ENCODE measurements around the gene RNF157.
A peak's percentile ranks its signal among the peaks of the same experiment; 100 is the strongest.
"Not testable (repeated sequence)": the region's sequence is repeated elsewhere in the genome, so short reads cannot be mapped to it uniquely, and the experiment has no call there.

The RNF157 gene

DNA sequence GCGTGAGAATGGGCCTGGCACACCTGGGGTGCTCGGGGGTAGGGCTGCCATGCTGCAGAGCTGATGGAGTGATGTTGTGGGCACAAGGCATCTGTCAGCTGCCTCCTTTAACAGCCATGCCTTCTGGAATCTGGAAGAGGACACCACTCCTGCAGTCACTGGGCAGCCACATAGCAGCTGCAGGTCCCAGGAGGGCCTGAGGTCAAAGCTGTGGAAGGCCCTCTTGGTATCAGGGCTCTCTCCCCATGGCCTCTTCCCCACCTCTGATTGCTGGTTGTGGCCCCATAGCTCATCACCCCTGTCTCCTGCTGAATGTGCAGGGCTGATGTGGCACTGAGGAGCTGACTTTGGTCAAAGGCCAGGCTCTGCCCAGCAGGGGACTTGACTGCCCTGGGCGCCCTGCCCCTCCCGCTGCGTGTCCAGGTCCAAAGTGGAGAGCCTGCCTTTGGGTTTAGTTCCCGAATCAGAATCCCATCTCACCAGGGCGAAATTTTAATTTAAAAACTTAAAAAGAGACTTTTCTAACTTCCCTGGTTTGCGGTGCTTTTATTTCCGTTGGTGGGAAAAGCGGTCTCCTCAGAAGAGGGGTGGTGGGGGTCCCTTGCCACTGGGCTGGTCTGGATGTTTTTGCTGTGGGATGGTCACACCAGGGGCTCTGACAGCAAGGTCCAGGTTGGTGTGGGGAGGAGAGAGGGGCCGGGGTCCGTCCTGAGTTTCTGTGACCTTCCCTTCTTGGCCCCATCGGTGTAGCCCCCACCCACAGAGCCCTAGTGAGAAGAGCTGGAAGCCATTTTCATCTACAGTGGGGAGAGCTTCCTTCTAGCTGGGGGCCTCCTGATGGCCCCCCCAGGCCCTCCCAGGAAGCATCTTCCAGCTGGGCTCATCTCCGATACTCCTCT, 30.7 kb upstream of the RNF157 start:
- no peak for DNase-seq (ENCODE audit: low spot score)

DNA sequence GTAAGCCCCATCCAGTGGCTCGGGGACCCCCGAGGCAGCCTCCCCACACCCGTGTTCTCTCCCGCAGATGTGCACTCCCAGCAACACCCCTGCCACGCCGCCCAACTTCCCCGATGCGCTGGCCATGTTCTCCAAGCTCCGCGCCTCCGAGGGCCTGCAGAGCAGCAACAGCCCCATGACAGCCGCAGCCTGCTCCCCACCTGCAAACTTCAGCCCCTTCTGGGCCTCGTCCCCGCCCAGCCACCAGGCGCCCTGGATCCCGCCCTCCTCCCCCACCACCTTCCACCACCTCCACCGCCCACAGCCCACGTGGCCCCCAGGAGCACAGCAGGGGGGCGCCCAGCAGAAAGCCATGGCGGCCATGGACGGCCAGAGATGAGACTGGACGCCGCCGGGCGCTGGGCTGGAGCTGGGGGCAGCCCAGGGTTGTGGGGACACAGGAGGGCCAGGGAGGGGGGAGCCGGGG, 29.9 kb upstream of the RNF157 start:
- DNase-seq (ENCODE audit: low spot score): no peak

DNA sequence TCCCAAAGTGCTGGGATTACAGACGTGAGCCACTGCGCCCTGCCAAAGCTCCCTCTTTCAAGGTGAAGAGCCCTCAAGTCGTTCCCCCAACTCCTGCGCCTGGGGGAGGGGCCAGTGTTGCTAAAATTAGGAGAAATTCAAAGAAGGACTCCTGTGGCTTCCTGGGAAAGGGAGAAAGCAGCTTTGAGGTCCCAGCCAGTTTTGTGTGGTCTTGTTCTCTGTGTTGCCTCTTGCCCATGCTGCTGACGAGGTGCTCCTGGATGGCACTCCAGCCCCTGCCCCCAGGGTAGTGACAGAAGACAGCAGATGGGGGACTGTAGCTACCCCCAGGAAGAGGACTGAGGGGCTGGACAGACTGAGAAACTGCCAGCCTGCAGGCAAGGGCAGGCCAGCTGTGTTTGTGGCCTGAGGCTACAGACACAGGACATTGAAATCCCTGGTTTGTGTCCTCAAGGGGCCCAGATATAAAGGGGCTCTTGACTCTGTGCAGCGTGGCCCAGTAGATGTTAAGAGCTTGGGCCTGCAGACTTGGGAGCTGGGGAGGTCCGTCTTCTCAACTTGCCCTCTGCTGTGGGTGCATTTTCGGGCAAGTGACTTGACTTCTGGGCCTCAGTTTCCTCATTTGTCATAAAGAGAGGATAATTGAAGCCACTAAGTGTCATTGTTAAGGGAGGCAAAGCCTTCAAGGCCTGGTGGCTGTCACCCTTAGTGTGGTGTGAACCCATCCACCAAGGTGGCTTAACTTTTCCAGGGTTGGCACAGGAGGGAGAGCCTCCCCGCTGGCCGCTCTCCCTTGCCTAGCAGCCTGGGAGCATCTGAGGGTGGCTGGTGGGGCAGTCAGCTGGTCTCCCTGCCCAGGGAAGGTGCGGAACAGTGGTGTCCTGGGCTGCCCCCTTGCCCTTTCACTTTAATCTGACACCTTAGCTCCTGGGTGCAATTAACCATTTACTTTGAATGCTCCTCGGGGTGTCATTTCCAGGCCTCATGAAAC, 29.0 kb upstream of the RNF157 start:
- DNase-seq (ENCODE audit: low spot score): no peak

DNA sequence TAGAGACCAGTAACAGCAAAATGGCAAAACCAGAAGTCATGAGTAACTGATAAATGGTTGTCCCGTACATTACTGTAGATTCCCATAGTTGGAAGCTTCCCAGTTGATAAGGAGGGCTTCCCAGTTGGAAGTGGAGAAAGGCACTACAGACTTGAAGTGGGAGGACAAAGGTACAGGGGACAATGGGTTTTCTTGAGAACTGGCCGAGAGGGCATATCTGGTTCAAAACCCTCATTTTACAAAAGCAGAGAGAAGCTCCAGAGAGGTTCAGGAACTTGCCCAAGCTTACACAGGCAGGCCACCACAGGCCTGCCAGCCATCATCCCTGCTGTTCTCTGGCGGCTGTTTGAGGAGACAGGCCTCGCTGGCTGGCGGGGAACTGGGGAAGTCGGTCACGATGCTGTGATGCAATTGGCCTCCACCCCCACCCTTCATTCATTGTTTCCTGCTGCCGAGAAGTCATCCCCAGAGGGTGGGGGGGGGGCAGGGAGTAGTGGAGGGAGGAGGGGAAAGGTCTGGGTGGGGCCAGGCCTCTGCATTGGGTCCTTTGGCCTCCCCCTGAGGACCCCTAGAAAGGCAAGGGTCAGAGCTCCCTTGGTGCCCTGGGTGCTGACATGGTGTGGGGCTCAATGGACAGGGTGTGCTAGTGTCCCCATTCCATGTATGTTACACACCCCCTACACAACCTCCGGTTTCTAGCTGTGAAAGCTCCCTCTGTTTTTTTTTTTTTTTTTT, 27.9 kb upstream of the RNF157 start:
- DNase-seq (ENCODE audit: low spot score): peak; percentile 83

GRCh38 chr17:76267581-76268001, 27.3 kb upstream of the RNF157 start:
- not testable (repeated sequence) for DNase-seq (ENCODE audit: low spot score)

DNA sequence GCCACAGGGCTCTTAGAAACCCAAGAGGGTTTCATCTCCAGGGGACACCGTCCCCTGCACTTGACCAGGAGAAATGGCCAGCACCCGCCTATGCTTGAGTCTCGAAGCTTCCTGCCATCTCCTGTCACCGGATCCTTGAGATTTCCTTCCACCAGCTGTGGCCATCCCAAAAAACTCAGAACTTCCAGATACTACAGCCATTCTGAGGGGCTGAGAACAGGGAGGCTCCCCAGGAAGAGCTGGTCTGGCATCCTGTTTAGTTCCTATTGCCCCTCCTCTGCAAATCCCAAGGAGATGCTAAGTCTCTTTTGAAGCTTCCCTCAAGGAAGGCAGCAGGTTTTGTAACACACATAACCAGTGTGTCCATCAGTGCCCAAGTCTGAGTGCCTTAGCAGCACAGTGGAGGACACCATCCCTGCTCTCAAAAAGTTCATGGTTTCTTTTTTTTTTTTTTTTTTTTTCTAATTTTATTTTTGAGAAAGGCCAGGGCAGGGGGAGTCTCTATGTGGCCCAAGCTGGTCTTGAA, 26.8 kb upstream of the RNF157 start:
- peak; percentile 3 for DNase-seq (ENCODE audit: low spot score)

DNA sequence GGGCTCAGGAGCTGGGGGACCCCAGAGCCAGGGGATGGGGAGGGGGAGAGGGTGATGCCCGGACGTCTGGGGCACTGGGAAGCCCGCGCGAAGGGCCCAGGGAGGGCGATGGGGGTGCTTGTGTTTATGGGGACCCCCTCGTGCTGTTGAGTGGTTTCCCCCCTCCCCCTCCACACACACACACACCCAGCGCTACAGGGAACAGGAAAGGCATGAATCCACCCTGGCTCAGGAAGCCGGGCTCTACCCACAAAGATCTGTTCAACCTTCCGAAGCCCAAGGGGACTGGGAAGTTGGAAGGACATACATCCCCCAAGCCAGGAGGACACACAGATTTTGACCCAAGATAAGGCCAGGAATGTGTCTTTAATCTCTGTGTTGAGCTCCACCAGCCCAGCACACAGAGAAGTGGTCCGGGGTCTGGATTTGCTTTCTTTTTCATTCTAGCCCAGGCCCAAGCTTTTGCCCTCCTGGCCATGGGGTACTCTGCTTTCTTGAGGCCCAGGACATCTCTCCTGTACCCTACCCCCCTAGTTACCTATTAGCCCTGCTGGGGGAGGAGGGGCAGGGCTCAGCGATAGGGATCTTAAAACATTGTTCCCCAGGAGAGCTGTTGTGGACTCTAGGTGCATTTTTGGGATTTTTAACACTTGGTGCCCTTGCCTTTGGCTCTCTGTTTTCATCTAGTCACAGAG, 26.1 kb upstream of the RNF157 start:
- DNase-seq (ENCODE audit: low spot score): peak; percentile 39

- peak; percentile 75 for DNase-seq (ENCODE audit: low spot score)
Measured at GRCh38 chr17:76265624-76266243, 25.4 kb upstream of the RNF157 start.

DNA sequence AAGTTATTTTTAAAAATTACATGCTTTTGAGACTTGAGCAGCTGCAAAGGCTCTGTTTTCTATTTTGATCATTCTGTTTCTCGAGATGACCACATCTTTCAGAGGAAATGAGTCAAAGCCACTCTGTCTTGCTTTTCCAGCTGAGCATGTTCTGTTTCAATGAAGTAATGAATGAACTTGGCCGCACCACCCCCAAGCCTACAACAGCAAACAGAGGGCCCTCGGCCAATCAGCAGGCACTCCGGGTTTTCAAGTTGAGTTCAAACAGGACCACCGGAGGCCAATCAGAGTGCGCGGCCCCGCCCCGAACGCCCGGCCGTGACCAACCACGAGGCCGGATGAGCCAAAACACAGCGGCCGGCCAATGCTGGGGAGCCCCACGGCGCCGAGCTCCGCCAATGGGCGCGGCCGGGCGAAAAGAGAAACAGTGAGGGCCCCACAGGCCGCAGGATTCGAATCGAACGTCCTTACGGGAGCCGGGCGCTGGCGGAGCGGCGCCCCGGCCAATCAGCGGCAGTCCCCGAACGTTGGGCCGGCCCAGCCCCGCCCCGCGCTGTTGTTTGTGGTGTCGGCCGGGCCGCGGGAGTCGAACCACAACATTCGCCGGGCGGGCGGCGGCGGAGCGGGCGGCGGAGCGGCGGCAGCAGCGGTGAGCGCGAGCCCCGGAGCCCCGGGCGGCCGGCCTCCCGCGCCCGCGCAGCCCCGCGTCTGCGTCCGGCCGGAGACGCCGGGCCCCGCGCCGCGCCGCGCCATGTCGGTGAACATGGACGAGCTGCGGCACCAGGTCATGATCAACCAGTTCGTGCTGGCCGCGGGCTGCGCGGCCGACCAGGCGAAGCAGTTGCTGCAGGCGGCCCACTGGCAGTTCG, 24.7 kb upstream of the RNF157 start, which contains the start of gene UBALD2:
TSS of gene UBALD2 (plus strand) at position 594 of the 869 bp plus-strand sequence. CDS start at position 752, 158 bp downstream.
- peak; percentile 100 for DNase-seq (ENCODE audit: low spot score)

DNA sequence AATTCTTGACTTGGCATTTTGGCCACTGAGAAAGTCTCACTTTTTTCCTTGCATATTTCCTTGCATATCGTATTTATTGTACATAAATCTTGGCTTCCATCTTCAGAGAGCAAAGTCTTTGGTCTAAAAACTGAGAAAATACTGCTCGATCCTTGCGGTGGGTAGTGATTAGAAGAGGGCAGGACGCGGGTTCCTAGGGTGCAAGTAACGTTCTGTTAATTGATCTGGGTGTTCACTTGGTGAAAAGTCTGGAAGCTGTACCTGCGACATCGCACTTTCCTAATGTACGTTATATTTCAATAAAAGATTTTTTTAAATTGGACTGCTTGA, 24.1 kb upstream of the RNF157 start:
- DNase-seq (ENCODE audit: low spot score): no peak

DNA sequence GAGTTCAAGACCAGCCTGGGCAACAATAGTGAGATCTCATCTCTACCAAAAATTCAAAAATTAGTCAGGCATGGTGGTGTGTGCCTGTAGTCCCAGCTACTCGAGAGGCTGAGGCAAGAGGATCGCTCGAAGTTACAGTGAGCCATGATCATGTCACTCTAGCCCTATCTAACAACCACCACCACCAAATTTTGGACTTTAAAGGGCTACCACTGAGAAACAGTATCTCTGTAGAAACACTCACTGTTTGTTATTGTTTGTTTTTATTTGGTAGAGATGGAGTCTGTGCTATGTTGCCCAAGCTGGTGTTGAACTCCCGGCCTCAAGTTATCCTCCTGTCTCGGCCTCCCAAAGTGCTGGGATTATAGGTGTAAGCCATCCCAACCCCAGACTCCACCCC, 23.6 kb upstream of the RNF157 start:
- no peak for DNase-seq (ENCODE audit: low spot score)

DNA sequence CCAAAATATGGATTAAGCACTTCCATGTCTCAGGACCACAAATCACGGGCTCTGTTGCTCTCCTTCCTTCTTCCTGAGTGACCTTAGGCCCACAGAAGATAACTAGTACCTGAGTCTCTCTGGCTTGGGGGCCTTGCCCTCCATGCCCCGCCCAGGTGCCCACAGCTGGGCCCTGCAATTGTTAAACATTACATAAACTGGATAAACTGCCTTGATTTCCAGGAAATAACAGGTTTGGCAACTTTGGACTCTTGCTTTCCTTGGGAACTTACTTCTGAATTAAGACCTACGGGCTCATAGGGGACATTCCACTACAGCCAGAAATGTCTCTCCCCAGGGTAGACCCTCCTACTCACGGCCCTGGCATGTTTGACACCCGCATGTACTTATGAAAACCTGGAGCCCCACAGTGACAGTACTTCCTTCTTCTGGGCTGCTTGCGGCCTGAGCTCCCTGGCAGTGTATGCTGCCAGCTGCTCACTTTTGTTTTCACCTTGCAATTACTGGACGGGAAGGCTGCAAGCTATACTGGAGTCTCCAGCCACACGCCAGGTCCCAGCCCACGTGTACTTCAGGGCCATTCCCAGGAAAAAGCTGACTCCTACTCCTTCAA, 22.5 kb upstream of the RNF157 start:
- DNase-seq (ENCODE audit: low spot score): no peak

DNA sequence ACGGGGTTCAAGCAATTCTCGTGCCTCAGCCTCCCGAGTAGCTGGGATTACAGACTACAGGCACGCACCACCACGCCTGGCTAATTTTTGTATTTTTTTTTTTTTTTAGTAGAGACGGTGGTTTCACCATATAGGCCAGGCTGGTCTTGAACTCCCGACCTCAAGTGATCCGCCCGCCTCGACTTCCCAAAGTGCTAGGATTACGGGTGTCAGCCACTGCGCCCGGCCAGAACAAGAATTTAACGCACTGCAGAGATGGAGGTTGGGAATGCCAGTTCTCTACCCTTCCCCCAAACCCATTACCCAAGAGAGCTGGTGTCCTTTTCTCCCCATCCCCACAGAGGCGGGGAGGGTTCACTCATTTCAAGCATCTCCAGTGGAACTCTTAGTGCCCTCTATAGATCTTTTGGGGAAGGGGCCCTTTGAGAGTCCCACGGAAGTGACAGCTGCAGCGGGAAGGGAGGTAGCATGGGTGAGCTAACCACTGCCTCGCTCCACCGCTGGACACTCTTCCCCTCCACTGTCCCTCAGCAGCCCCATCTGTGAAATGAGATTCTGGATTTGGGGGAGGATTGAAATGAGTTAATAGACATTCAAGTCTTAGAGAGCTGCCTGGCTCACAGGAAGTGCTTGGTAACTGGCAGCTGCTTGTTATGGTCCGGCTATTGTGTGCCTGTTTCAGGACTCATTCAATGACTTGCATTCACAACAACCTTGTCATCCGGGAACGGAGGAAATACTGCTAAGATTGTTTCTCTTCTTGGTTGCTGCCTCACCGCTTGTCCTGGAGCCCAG, 21.3 kb upstream of the RNF157 start:
- no peak for DNase-seq (ENCODE audit: low spot score)

DNA sequence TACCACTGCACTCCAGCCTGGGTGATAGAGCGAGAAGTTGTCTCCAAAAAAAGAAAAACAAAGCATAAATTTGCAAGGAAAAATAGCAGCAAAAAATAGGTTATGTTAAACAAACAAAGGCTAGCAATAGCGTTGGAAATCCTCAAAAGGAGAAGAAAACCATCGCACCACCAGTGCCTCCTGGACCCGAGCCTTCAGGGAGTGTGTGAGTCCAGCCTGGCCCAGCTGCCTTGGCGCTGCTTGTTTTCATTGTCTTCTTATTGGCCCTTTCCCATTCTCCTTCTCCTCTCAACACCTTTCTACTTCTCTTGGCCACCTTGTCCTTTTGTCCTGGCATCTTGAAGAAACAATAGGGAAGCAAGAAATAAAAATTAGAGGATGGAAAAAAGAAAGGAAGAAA, 20.4 kb upstream of the RNF157 start:
- no peak for DNase-seq (ENCODE audit: low spot score)

DNA sequence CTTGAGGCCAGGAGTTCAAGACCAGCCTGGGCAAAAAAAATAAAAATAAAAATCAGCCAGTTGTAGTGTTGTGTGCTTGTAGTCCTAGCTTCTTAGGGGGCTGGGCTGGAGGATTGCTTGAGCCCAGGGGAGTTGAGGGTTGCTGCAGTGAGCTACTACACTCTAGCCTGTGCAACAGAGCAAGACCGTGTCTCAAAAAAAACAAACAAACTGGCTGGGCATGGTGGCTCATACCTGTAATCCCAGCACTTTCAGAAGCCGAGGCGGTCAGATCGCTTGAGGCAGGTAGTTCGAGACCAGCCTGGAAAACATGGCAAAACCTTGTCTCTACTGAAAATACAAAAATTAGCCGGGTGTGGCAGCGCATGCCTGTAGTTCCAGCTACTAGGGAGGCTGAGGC, 19.9 kb upstream of the RNF157 start:
- DNase-seq (ENCODE audit: low spot score): no peak

DNA sequence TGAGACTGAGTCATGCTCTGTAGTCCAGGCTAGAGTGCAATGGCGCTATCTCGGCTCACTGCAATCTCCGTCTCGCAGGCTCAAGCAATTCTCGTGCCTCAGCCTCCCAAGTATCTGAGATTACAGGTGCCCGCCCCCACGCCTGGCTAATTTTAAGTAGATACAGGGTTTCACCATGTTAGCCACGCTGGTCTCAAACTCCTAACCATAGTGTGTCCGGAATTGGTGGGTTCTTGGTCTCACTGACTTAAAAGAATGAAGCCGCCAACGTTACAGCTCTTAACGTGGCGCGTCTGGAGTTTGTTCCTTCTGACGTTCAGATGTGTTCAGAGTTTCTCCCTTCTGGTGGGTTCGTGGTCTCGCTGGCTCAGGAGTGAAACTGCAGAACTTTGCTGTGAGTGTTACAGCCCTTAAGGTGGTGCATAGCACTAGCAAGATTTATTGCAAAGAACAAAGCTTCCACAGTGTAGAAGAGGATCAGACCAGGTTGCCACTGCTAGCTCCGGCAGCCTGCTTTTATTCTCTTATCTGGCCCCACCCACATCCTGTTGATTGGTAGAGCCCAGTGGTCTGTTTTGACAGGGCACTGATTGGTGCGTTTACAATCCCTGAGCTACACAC, 16.2 kb upstream of the RNF157 start:
- not testable (repeated sequence) for DNase-seq (ENCODE audit: low spot score)

DNA sequence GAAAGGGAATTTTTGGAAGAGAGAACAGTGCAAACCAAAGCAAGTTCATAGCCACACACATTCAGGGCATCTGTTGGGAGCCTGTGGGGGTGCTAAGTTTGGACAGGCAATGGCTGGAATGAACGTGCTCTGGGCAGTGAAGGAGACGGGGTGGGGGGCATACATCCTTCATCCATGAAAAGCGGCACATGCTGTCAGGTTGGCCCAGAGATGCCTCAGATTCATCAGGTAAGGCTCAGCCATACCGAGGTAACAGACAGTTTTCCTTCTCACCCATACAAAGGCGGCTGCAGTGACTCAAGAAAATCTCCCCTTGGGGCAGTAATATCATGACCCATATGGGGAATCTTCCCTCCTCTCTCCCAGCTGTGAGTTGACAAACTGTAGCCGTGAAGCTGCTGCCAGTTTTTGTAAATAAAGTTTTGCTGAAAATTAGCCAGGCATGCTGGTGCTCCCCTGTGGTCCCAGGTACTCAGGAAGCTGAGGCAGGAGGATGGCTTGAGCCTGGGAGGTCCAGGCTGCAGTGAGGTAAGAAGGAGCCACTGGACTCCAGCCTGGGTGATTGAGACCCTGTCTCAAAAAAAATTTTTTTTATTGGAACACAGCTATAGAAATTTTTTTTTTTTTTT, 15.6 kb upstream of the RNF157 start:
- DNase-seq (ENCODE audit: low spot score): no peak
